NCI-H69 (cell line): Measurements from ENCODE around the gene FGD3.

Experiments
- DNase-seq: peaks from one replicate; lab custom pipeline; 2025; lab: John Stamatoyannopoulos, UW

The FGD3 gene

GRCh38 chr9:93054758-93055704 lies 107.7 kb downstream of the FGD3 start:
- DNase-seq = no peak

- DNase-seq = peak; percentile 22
Observed at GRCh38 chr9:93057042-93057702, 109.8 kb downstream of the FGD3 start.

- DNase-seq = no peak
Observed at GRCh38 chr9:93057703-93058354, 110.5 kb downstream of the FGD3 start.

- peak; percentile 92 for DNase-seq
Observed at GRCh38 chr9:93058355-93059010, 111.2 kb downstream of the FGD3 start, which contains the start of gene SUSD3. Gene SUSD3, plus strand, starts transcription at chr9:93058701. Its CDS starts 42 bp downstream, at chr9:93058743.

- peak; percentile 49 for DNase-seq
Observed at GRCh38 chr9:93059011-93059714, 111.8 kb downstream of the FGD3 start.

- no peak for DNase-seq
Observed at GRCh38 chr9:93059715-93060578, 112.6 kb downstream of the FGD3 start.

- no peak for DNase-seq
Observed at GRCh38 chr9:93060746-93061259, 113.5 kb downstream of the FGD3 start.

GRCh38 chr9:93061260-93061751 lies 114.0 kb downstream of the FGD3 start:
- DNase-seq = no peak

GRCh38 chr9:93061791-93062763 lies 114.8 kb downstream of the FGD3 start:
- DNase-seq = peak; percentile 78

GRCh38 chr9:93064392-93065134 lies 117.2 kb downstream of the FGD3 start:
- no peak for DNase-seq

- DNase-seq = no peak
Observed at GRCh38 chr9:93065135-93065720, 117.9 kb downstream of the FGD3 start.

- DNase-seq = no peak
Observed at GRCh38 chr9:93066978-93067603, 119.8 kb downstream of the FGD3 start.

GRCh38 chr9:93068956-93069355 lies 121.6 kb downstream of the FGD3 start:
- no peak for DNase-seq

- DNase-seq = peak; percentile 37
Observed at GRCh38 chr9:93071464-93071863, 124.1 kb downstream of the FGD3 start.

- DNase-seq = peak; percentile 76
Observed at GRCh38 chr9:93072383-93072795, 125.1 kb downstream of the FGD3 start.

- no peak for DNase-seq
Observed at GRCh38 chr9:93076101-93076791, 128.9 kb downstream of the FGD3 start.

- DNase-seq = no peak
Observed at GRCh38 chr9:93076792-93077128, 129.4 kb downstream of the FGD3 start.
